Kidney (tissue), 14 donors: ENCODE measurements around the gene MYOM3. TPM values are rescaled to one million over a fixed set of nuclear protein-coding genes. Genes with fewer than 3 reads are reported as not detected.
"Not testable (repeated sequence)": the region's sequence is repeated elsewhere in the genome, so short reads cannot be mapped to it uniquely, and the experiment has no call there.

Experiments used
- DNase-seq, 5 donors: peaks; one replicate each; pipeline ENCODE4 v3.0.0-alpha.2; 2013 to 2020
- FAIRE-seq: peaks from 2 replicates; lab custom pipeline; 2012; peaks lifted over from hg19 to GRCh38; lab: Jason Lieb, UNC
- H3K27ac ChIP-seq, 2 donors: one replicate each; pipeline ENCODE4 v1.7.0; 2013; ENCODE audit warnings: low read depth in 2 of 2, low read length in 2 of 2, inconsistent platforms in 1 of 2
- H3K27me3 ChIP-seq: one replicate; pipeline ENCODE4 v1.7.1; 2013; ENCODE audit warnings: low read length, inconsistent platforms; ENCODE audit not compliant: control insufficient read depth, insufficient read depth
- H3K36me3 ChIP-seq, 3 donors: one replicate each; pipeline versions ENCODE4 v1.7.0 to v1.7.1; 2013; ENCODE audit warnings: low read length in 3 of 3, control low read depth in 1 of 3, inconsistent platforms in 1 of 3; ENCODE audit not compliant: insufficient read depth in 3 of 3, control insufficient read depth in 2 of 3
- H3K4me1 ChIP-seq, 3 donors: one replicate each; pipeline versions ENCODE4 v1.7.0 to v1.7.1; 2013; ENCODE audit warnings: low read length in 3 of 3, inconsistent platforms in 1 of 3, low read depth in 1 of 3; ENCODE audit not compliant: control insufficient read depth in 2 of 3, insufficient read depth in 2 of 3
- H3K4me3 ChIP-seq, 3 donors: one replicate each; pipeline versions ENCODE4 v1.7.0 to v1.8.1; 2013; ENCODE audit warnings: low read length in 3 of 3, control low read depth in 1 of 3, inconsistent platforms in 1 of 3
- H3K9ac ChIP-seq, 3 donors: one replicate each; pipeline versions ENCODE4 v1.7.0 to v1.7.1; 2013; ENCODE audit warnings: low read length in 3 of 3, control low read depth in 1 of 3, inconsistent platforms in 1 of 3
- H3K9me3 ChIP-seq, 3 donors: one replicate each; pipeline versions ENCODE4 v1.7.0 to v1.7.1; 2013; ENCODE audit warnings: low read length in 3 of 3, control low read depth in 1 of 3, inconsistent platforms in 1 of 3; ENCODE audit not compliant: control insufficient read depth in 2 of 3, insufficient read depth in 1 of 3
- intact Hi-C: fragments of 100-400 bp; cut with DNase I; formaldehyde crosslinking; loops from one replicate; pipeline ENCODE4 v1.11.1; 2022
- polyA plus RNA-seq: library from polyadenylated mRNA; stranded (reverse); fragments of 350-450 nt; fragmentation: Illumina TruSeq; extraction: RNeasy Lipid Tissue Mini Kit (QIAGEN cat#74804); gene quantifications from one replicate; pipeline ENCODE4 v1.2.3, GENCODE V29; 2014; ENCODE audit warnings: low read depth, low replicate concordance; ENCODE audit not compliant: insufficient read depth
- total RNA-seq: library from RNA; stranded (reverse); fragmentation: NEBNext Ultra II Directional; extraction: Animal tissue kit (Norgen Biotek cat#: 25700); gene quantifications from one replicate; pipeline ENCODE4 v1.2.1, GENCODE V29; 2021
- TF ChIP-seq, protein P1 (sequence below): IDR thresholded peaks from 3 replicates; pipeline ENCODE4 v1.5.1; 2012; ENCODE audit warnings: mild to moderate bottlenecking, moderate library complexity, borderline replicate concordance; ENCODE audit not compliant: insufficient read depth; ENCODE audit errors: extremely low read depth
- donor health status: control.
- donor health status: control.
- donor health status: control.
- donor health status: control.
- donor health status: control.
- donor health status: DM: yes; HTN: yes; CAD: no.
- donor health status: Normal renal cell carcinoma (clear cell type).

The MYOM3 gene
- total and polyA plus RNA-seq, 2 donors from 2014 or later = 13.5 to 20.5 TPM

DNA sequence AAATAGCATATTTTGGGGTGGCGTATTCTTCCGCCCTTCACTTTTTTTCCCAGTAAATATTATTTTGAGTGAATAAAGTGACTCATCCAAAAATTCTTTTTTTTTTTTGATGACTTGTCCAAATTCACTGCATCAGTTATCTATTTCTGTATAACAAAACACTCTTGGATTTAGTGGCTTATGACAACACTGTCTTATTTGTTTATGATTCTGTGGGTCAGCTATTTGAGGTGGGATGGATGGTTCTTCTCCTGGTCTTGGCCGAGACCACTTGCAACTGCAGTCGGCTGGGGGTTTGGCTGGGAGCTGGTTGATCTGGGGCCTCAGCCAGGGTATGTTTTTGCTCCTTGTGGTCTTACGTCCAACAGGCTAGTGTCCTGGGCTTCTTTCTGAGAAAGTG lies 91.9 kb downstream of the MYOM3 start:
- DNase-seq (no peak), FAIRE-seq (no peak)
- TF ChIP-seq, protein P1, sequence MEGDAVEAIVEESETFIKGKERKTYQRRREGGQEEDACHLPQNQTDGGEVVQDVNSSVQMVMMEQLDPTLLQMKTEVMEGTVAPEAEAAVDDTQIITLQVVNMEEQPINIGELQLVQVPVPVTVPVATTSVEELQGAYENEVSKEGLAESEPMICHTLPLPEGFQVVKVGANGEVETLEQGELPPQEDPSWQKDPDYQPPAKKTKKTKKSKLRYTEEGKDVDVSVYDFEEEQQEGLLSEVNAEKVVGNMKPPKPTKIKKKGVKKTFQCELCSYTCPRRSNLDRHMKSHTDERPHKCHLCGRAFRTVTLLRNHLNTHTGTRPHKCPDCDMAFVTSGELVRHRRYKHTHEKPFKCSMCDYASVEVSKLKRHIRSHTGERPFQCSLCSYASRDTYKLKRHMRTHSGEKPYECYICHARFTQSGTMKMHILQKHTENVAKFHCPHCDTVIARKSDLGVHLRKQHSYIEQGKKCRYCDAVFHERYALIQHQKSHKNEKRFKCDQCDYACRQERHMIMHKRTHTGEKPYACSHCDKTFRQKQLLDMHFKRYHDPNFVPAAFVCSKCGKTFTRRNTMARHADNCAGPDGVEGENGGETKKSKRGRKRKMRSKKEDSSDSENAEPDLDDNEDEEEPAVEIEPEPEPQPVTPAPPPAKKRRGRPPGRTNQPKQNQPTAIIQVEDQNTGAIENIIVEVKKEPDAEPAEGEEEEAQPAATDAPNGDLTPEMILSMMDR = no peak
- Histone ChIP-seq H3K27me3 (no peaks in the 10 kb centered on the region), H3K27ac (peak overlapping the region; percentile 82 to 96), H3K4me3 (no peak overlapping the region), H3K4me1 (peaks cover 8 to 26% (median 14%) of the 10 kb centered on the region in 3 donors), H3K9ac (no peak overlapping the region), H3K9me3 (no peaks in the 10 kb centered on the region), H3K36me3 (no peaks in the 10 kb centered on the region)
- intact Hi-C loops = no loop called here

- Histone ChIP-seq H3K36me3 (no peaks in the 10 kb centered on the region), H3K4me3 (peak overlapping the region in 1 of 3 donors; percentile 39), H3K27ac (peak overlapping the region; percentile 82 to 96), H3K27me3 (no peaks in the 10 kb centered on the region), H3K9ac (peak overlapping the region in 2 of 3 donors; percentile 7 to 56), H3K9me3 (no peaks in the 10 kb centered on the region), H3K4me1 (peaks cover 8 to 26% (median 14%) of the 10 kb centered on the region in 3 donors)
- DNase-seq (peak; percentile 96 to 98 (median 97)), FAIRE-seq (peak; percentile 66)
- TF ChIP-seq, protein P1 = no peak
- intact Hi-C loops = no loop called here
These were observed 93.0 kb downstream of the MYOM3 start for GRCh38 chr1:24018611-24019580.

DNA sequence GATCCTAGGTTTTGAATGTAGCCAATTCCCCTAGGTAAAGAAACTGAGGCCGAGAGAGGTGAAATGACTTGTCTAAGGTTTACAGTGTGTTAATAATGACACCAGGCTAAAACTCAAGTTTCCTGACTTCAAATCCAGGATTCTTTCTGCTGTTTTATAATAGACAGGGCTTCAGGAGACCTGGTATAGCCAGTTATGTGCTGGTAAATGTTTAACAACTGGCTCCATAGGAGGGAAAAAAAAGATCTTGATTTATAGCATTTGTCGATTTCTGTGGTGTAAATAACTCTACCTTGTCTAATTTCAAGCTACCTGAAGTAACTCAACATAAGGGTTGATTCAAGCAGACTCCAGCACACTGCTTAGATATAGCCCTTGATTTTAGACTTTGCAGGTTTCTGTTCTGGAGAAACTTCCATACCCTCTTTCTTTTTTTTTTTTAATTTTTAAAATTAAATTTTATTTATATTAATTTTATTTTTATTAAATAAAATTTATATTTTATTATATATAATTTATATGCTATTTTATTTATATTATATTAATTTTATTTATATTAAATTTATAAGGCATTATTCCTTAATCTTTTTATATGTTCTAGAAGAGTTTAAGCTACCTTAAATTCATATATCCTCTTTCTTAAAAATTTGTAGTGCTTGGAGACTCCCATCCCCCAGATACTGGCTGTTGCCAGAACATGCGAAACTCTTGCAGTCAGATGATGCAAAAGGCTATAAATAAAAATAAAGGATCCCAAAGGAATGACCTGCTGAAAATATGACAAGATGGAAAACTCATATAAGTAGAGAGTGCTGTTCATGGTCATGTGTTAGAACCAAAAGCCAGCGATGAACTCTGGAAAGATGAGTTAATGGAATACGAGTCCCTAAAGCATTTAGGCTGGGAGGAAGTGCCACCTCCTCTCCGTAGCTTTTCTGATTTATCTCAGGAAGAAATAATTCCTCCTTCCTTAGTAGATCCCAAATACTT lies 96.4 kb downstream of the MYOM3 start:
- no peaks in the 10 kb centered on the region for H3K27me3 ChIP-seq
- TF ChIP-seq, protein P1 = no peak
- H3K4me3 ChIP-seq = peak overlapping the region in 1 of 3 donors; percentile 15
- H3K27ac ChIP-seq = peak overlapping the region; percentile 16 to 66
- no peaks in the 10 kb centered on the region for H3K36me3 ChIP-seq
- FAIRE-seq = peak; percentile 37
- H3K9ac ChIP-seq = no peak overlapping the region
- H3K9me3 ChIP-seq = no peaks in the 10 kb centered on the region
- peaks cover 8 to 21% (median 12%) of the 10 kb centered on the region in 3 donors for H3K4me1 ChIP-seq
- intact Hi-C loops = no loop called here
- peak in 2 of 5 donors; percentile 63 to 73 for DNase-seq

- H3K36me3 ChIP-seq, H3K9me3 ChIP-seq, H3K9ac ChIP-seq, FAIRE-seq, intact Hi-C loops, H3K4me1 ChIP-seq, H3K27me3 ChIP-seq, H3K4me3 ChIP-seq, H3K27ac ChIP-seq, DNase-seq: not testable (repeated sequence)
These were observed 99.1 kb downstream of the MYOM3 start for GRCh38 chr1:24012878-24013277.
